Cortex of kidney (tissue), 1 donor: Measurements from ENCODE around the gene C1orf141.
"Not testable (repeated sequence)": the region's sequence is repeated elsewhere in the genome, so short reads cannot be mapped to it uniquely, and the experiment has no call there.

Experiments
- DNase-seq: peaks from one replicate; lab custom pipeline; 2025; lab: John Stamatoyannopoulos, UW

The C1orf141 gene

DNA sequence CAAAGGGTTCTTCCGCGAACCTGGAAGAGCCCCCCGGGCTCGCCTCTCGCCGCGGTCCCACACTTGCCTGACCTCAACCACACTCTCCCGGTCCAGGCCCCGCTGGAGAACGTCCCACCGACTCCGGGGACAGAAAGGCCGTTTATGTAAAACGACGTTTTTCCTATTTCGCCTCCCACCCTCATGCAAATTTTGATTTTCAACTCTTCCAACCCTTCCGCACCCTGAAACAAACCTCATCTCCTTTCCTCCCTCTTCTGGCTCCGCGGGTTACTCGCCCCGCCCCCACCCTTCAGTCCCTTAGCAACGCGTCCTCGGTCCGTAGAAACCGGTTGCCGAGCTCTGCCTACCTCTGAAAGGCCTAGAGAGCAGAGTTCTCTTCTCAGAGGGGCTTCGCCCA, at the start of gene C1orf141:
C1orf141 (minus strand) TSS at position 276 of the 400 bp plus-strand sequence. CDS start 7,730 bp downstream, outside the sequence.
- no peak for DNase-seq

DNA sequence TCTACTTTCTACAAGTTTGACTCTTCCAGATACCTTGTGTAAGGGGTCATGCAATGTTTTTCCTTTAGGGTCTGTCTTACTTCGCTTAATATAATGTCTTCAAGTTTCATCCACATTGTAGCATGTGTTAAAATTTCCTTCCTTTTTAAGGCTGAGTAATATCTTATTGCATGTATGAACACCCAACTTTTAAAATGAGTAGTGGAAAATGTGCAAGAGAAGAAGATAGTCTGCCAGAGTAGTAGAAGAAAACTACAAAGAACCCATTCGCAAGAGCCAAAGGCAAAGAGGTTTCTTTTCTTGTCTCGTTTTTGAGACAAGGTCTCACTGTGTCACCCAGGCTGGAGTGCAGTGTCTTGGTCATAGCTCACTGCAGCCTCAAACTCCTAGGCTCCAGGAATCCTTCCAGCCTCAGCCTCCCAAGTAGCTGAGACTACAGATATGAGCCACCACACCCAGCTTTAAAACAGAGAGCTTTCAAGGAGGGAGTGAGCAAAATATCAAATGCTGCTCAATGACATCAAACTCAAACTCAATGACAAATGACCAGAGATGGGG, 40.8 kb upstream of the C1orf141 start:
- no peak for DNase-seq

DNA sequence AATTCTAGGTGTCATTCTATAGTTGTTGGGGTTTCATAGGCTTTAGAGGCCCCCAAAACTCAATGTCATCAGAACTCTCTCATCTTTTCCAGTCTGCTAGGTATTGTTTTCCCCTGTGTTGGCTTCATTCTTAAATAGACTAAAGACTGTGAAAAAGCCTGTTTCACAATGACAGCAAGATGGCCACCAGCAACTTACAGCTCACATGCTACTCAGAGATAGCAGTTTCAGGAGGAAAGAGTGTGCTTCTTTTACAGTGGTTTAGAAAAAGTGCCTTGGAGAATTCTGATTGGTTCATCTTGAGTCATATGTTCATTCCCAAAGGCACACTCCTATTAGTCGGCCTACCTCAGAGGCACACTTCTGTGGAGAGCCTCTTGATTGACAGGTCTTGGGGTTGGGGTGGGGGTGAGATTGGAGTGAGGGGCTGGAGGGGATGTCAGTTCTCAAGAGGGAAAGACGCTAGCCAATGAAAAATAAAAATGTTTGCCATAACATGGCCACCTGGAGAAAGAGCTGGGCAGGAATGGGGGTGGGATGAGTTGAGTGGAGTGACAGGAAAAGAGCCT, 40.0 kb upstream of the C1orf141 start:
- DNase-seq, result no peak

DNA sequence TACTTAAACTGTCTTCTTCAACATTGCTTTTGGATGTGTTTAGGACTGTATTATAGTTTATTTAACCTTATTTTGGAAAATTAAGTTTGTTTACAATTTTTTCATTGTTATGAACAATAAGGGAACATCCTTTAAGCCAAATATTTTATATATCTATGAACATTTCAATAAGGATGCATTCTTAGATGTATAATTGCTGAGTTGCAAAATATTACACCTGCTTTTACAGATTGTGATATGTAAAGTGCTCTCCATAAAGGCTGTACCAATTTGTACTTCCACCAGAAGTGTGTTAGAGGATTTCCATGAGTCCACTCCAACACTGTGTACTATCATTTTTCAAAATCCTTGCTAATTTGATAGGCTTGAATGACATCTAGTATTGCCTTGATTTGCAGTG, 39.2 kb upstream of the C1orf141 start:
- DNase-seq, result no peak

DNA sequence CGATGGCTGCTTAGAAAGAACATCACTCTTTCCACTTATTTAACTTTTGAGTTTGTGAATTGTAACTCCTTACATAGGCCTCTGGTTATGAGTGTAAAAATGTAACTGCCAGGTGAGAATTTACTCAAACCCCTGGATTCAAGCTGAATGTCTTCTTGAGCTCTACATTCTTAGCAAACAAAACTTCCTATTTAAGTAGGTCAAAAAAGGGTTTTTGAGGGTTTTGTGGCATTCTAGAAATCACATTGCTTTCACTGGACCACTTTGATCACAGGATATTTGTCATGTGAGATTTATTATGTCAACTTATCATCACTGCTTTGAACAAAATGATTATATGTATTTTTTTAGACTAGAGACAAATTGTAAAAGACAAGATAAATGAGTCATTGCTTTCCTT, 37.2 kb upstream of the C1orf141 start:
- DNase-seq, result no peak

DNA sequence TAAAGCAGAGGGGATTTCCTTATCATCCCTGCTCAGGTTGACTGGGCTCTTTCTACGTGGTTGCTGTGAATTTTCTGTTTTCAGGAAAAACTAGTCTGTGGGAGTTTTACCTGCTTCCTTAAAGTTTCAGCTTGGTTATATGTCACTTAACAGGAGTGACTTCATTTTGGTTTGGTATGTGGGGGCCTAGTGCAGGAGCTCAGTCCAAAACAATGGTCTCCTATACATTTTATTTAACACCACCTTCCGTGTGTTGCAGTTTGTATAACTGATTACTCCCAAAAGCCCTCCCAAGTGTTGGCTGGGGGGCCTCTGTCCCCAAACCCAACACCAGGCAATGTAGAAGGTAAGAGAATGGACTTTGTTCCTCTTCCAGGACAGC, 36.8 kb upstream of the C1orf141 start:
- no peak for DNase-seq

DNA sequence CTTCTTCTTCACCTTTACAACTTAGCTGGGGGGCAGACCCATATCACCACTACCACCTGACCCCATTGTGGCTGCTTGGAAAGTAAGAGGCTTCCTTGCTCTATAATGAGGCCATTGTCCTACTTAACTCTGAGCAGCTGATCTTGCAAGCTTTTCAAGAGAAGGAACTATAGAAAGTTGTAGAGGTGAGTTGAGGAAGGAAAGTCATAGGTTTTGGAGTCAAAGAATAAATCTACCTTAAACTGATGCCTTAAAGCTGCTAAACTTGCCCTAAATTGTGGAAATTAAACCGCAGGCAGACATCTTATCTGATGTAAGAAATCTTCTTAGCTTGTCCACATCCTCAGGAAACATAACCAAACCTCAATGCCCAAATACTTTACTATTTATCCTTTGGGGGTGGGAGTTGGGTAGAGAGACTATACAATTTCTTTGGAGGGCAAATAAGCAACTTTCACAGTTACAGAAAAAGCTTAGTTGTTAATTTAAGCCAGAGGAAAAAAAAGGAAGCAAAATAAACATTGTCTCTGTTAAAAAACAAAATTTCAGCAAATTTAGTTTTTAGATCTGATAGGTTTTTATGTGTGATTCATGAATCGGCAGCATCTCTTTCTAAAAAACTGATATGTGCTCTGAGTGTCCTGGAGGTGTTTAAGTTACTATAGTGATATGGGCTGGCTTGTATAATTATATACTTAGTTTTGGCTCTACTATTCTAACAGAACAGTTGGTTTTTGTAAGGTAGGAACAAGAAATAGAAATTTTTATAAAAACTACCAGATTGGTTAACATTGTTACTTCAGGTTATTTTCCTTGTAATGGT, 36.2 kb upstream of the C1orf141 start:
- no peak for DNase-seq

DNA sequence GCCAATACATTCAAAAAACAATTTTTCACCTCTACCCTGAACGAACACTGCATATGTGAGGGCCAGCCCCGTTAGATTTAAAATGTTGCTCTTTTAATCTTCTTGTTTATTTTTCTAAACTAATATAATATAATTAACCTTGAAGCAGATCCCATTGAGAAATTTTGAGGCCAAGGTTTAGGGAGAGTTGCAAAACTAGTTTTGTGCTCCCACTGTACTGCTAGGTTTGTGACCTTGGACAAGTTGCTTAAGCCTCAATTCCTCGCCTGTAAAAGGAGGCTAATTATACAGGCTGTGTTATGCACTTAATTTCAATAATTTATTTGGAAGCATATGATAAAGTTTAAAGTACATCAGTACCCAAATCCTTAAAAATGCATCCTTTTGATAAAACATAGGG, 35.2 kb upstream of the C1orf141 start:
- no peak for DNase-seq

DNA sequence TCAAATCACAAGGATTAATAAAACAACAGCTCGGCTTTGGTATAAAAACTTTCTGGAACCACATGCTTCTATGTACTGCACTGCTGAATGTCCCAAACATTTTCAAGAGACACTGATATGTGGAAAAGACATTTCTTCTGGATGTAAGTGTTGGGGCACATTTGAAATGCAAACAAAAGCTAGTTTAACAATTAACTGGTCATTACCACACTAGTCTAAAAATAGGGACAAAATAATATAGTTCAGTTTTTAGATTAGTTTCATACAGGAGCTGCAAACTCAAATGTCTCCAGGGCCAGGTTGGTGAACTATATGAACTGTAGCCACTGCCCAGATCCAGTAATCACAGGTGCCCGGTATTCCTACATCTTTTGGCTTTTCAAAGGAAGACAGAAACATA, 34.7 kb upstream of the C1orf141 start:
- no peak for DNase-seq

DNA sequence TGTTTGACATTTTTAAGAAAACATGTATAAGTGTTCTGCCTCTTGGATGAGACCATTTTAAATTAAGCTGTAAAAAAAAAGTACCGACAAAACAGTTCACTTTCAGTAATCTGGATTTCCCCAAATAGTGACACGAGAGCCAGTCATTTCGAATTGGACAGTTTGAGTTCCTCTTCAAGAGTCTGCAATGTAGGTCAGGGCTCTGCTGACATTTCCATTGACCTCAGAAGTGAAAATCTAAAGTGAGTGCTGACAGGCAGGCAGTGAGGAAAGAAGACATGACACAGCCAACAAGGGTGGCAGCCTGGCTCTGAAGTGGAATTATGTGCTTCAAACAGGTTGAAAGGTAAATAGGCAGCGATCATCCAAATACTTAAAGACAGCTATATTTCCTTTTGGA, 31.4 kb upstream of the C1orf141 start, which contains the start of gene IL23R:
IL23R (plus strand) TSS at position 259 of the 400 bp plus-strand sequence. CDS start 1,667 bp downstream, outside the sequence.
- DNase-seq, result no peak

DNA sequence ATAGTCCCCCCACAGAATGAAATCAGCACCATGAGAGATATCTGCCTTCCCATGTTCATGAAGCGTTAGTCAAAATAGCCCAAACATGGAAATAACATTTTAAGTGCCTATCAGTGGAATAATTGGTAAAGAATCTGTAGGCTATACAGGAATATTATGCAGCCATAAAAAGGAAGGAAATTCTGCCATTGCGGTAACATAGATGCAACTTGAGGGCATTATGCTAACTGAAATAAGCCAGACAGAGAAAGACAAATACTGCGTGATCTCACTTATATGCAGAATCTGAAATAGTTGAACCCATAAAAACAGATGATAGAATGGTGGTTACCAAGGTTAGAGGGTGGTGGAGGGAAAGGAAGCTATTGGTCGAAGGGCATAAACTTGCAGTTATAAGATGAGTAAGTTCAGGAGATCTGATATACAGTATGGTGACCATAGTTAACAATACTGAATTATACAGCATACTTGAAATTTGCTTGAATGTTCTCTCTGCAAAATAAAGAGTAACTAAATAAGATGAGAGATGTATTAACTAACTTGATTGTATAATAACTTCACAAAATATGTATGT, 30.8 kb upstream of the C1orf141 start:
- no peak for DNase-seq

DNA sequence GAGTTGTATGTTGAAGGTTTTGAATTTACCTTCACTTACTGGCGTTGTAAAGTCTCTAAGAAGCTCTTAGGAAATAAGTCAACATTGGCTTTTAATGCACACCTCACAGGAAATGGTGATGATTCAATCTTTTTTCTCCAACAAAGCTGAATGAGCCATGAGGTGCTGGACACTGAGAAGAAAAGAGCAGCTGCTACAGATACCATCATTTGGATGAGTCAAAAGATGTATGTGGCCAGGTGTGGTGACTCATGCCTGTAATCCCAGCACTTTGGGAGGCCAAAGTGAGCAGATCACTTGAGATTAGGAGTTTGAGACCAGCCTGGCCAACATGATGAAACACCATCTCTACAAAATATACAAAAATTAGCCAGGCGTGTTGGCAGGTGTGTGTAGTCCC, 28.2 kb upstream of the C1orf141 start:
- no peak for DNase-seq

DNA sequence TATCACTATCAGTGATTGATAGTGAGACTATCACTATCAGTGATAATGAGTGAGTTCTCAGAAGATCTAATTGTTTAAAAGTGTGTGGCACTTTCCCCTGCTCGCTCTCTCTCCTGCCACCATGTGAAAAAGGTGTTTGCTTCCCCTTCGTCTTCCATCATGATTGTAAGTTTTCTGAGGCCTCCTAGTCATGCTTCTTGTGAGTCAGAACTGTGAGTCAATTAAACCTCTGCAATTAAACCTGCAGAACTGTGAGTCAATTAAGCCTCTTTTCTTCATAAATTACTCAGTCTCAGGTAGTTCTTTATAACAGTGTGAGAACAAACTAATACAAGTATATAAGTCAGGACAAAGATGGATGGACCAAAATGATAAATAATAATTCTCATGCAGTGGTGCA, 24.5 kb upstream of the C1orf141 start:
- DNase-seq, result no peak

DNA sequence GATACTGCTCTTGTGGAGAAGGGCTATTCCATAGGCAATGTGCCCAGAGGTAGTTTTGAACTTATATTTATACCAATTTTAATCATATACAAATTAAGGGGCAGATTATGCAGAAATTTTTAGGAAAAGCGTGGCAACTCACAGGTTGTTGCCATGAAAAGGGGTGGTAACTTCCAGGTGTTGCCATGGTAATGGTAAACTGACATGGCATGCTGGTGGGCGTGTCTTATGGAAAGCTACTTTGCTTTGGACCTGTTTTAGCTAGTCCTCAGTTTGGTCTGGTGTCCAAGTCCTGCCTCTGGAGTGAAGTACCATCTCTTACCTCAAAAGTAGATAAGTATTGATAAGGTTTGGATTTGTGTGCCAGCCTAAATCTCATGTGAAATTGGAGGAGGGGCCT, 23.6 kb upstream of the C1orf141 start:
- DNase-seq, result no peak

DNA sequence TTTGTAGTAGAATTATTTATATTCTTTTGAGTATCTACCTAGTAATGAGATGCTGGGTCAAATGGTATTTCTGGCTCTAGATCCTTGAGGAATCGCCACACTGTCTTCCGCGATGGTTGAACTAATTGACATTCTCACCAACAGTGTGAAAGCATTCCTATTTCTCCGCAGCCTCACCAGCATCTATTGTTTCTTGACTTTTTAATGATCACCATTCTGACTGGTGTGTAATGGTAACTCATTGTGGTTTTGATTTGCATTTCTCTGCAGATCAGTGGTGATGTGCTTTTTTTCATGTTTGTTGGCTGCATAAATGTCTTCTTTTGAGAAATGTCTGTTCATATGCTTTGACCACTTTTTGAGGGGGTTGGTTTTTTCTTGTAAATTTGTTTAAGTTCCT, 16.2 kb upstream of the C1orf141 start:
- DNase-seq, result no peak

DNA sequence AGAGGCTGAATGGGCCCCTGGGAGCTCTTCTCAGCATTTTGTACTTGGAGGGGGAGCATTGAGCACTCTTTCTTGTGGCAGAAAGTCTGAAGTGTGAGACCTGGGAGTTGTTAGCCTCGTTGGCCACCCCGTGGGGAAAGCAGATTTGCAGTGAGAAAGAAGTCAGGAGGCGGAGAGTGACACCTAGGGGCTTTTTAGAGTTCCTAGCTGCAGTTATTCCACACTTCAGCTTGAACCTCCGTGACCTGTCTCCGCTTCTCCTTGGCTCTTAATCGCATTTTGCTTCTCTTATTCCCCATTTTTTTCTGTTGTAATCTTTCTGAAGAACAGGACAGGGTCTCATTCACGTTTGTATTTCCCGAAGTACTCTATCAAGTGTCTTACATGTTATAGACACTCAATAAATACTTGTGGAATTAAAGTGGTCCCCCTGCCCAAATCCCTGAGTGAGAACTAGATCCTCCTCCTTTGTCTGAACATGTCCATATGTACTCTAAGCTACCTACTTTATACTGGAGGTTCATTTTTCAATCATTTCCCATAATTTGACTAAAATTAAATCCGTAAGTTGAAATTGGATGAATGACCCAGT, 14.5 kb upstream of the C1orf141 start:
- DNase-seq, result no peak

DNA sequence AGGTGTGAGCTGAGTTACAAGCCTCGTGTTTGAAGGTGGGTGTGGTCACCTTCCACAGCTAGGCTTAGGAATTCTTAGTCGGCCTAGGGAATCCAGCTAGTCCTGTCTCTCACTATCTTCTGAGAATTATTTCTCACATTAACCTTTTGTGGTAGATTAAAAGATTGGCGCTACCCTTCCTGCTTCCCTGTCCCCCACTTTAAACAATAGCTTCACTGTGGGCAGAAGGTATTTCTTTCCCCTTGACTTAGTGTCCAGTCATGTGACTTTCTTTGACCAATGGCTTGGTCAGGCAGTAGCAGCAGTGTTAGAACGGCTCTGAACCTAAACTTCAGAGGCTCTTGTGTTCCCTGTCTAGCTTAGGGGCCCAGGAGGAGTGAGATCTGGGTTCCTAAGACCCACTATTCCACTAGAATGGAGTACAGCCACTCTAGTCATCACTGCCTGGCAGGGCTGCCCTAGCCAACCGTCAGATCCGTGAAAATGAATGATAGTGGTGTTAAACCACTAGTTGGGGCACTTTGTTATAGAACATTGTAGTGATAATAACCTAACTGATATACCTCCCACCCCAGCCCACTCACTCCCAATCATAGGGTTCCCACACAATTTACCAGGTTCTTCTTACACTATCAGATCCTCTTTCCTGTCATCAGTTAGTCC, 13.9 kb upstream of the C1orf141 start:
- no peak for DNase-seq

DNA sequence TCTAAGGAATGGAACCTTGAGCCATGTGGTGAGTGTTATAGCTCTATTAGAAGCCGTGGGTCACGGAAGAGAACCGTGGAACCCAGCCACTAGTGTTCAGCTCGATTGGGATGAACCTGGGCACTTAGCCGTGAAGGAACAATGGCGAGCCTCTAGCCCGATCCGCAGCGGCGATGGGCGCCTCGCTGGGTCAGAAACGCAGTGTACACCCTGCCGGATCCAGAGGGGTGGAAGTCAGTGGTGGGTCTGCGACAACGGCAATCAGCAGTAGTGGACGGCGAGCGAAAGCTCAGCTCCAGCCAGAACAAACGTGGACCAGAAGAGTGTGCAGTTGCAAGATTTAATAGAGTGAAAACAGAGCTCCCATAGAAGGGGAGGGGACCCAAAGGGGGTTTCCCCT, 13.2 kb upstream of the C1orf141 start:
- DNase-seq, result not testable (repeated sequence)

DNA sequence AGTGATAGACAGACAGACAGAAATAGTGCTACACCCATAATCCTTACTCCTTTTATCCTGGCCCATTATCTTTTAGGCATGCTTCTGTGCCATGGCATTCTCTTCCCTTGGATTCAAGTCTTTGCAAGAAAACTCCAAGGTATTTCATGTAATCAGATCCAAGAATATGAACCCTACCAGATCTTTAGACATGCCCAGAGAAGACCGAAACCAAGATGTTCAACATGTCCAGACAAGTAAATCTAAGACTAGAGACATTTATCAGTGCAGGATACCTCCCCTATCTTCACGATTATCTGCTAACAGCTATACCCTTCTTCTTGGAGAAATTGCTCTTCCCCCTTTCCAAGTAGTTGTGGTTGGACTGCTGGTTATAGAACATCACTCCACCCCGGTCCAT, 11.8 kb upstream of the C1orf141 start:
- DNase-seq, result no peak

DNA sequence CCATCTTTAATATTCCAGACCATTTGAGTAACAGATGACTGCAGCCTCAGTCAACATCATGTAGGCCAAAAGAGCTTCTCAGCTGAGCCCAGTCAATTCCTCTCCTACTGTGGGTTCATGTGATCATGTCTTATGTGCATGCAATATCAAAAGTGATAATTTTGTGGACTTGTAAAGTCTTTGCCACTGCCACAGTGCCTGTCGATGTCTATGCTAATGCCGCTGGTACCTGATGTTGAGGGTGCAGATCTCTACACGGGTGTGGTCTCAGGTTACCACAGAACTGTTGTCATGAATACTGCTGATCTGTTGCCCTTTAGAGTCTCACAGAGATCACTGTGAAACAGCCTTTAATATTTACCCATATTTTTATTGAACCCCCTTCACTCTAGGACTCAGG, 11.3 kb upstream of the C1orf141 start:
- no peak for DNase-seq

DNA sequence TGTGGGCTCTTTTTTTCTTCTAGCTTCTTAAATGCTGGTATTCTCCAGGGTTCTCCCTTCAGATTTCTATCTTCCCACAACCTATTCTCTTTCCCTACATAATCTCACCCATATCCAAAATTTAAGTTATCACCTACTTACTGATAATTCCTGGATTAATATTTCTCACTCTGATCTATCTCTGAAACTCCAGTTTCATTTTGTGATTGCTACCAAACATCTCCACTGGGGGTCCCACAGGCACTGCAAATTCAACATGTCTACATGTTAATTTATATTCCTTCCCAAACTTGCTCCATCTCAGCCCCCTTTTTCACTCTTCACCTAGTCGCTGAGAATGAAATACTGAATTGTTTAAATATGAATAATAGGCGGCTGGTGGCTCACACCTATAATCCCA, 9.9 kb upstream of the C1orf141 start:
- DNase-seq, result no peak

DNA sequence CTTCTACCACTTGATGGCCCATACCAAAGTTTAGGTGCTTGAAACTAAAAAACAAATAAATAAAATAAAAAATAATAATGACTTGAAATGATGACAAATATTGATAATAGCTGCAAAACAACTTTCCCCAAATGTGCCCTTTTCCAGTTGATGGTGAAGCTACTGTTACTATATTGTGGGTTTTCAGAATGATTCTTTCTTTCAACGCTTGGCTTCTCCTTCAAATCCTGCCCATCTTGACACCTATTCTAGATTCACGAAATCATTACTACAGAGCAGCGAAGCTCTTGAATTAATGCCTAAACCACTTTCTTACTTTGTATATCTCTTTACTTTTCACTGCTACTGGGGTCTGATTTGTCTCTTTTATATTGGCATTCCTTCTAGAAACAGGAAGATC, 9.2 kb upstream of the C1orf141 start:
- DNase-seq, result no peak
